NCI-H1417 (cell line): ENCODE data around the gene MTCL1.

ENCODE experiments used
- DNase-seq, 3 experiments: peaks; one replicate each; lab custom pipeline; 2025; lab: John Stamatoyannopoulos, UW

The MTCL1 gene

DNA sequence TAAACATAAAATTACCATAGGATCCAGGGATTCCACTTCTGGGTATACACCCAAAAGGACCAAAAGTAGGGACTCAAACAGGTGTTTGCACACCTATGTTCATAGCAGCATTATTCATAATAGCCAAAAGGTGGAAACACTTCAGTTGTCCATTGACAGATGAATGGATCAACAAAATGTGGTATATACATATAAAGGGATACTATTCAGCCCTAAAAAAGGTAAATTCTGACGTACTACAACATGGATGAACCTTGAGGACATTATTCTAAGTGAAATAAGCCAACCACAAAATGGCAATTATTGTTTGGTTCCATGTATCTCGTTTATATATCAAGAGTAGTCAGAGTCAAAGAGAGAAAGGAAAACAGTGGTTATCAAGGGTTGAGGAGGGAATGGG, 128.1 kb downstream of the MTCL1 start:
- no peak for DNase-seq

DNA sequence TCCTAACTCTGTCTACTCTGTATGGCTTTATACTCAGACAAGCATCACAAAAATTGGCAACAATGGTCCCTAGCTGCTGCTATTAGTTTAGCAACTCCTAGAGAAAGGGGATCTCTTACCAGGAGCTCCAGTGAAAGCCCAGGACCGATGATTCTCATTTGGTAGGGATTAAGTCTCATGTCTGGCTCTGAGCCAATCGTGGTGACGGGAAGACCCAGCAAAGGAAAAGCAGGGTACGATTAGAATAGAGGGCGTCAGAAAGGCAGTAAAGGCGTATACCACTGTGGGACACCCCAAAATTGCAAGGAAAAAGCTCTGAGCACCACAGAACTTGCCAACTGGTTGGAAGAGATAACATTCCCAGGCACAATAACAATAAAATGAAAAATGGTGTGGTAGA, 129.5 kb downstream of the MTCL1 start:
- DNase-seq = no peak

DNA sequence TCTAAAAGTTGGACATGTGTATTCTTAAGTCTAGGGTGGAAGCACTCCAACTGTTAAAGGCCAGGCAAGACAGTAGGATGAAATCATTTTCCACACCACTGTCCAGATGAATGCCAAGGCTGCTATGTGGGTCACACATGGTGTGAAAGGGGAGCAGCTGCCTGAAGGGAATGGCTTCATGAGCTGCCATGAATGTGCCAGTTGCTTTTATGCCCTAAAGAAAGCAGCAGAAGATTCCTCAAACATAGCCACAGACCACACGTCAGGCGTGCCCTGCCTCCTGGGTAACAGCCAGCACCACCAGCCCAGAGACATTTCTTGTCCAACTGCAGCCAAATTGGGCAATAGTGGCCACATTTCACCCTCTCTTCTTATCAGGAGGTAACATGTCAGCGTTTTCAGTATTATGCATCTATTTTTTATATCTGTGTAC, 130.2 kb downstream of the MTCL1 start:
- DNase-seq = no peak

DNA sequence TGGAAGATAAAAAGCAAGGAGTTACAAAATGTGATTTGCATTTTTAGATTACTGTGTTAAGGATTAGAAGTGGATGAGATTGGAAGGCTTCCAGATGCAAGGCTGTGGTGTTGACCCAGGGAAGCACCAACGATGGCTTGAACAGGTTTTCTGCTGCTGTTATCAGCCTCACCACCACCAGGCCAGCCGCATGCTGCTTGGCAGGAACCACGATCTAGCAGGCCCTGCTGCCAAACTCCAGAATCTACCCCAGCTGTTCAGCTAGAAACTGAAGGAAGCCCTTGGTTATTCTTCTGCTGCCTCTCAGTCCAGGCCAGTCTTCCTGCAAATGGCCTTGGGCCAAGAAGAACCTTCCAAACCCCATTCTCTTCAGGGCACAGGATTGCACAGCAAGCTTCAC, 133.9 kb downstream of the MTCL1 start:
- no peak for DNase-seq

DNA sequence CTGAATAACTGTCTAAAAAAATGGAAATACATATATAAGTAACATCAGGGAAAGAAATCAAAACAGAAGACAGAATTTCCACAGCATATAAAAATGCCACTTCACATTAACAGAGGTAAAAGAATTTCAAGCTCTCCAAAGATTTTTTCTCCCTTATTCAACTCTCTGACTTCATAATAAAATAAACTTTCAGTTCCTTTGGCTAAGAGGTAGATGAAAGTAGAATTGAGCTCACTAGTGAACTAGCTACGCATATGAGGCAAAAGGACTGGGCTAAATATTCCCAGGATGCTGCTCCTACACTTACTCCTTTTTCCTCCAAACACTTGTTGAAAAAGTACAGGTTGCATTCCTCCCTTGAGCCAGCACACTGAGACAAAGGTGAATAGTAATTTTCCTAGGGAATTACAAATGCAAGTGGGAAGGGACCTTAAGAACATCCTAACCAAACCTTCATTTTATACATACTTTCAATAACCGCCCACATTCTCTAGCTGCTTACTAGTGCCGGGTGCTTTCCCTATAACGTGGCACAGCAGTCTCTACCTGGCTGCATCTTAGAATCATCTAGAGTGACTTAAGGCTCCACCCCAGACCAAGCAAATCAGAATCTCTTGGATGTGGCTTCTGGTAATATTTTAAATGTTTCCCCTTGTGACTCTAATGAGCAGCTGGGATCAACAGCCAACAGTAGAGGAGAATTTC, 136.6 kb downstream of the MTCL1 start:
- DNase-seq = no peak

DNA sequence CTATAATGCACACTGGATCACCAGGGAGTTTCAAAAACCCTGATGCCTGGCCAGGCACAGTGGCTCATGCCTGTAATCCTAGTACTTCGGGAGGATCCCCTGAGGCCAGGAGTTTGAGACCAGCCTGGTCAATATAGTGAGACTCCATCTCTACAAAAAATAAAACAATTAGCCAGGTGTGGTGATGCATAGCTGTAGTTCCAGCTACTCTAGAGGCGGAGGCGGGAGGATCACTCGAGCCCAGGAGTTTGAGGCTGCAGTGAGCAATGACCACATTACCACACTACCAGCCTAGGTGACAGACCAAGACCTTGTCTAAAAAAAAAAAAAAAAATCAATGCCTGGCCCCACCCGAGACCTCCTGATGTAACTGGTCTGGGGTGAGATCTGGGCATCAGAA, 137.2 kb downstream of the MTCL1 start:
- DNase-seq = no peak

DNA sequence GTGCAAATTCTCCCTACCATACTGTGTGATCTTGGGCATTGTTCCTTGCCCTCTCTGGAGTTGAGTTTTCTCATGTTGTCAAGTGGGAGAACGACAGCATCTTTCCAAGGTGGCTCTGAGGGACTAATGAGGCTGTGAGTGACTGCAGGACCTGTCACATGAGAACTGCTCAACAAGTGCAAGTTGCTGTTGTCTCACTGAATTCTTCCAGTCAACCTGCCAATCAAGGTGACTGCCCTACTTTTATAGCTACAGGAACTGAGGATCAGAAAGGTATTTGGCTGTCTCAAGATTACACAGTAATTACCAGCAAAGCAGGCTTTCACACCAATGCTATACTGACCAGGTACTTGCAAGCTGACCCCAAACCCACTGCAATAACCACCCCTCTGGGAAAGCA, 137.6 kb downstream of the MTCL1 start:
- DNase-seq = no peak

DNA sequence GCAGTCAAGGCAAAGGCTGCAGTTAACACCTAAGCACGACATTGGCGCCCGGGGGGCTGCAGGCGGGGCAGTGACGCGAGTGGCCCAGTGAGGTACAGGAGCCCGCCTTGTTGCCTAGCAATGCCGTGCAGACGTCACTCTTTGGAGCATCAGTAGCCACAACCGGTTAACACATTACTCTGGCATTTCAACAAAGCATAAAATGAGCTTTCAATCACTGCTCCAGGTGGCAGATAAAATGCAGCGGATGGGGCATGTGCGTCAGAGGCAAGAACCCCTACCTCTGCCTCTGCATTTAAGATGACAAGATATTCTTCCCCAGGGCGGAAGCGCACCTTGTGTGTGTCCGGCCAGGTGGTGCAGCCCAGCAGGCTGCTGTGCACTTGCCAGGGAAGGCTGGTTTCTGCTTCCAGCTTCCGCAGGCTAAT, 139.4 kb downstream of the MTCL1 start:
- DNase-seq = peak; percentile 30 to 94 (median 93)

DNA sequence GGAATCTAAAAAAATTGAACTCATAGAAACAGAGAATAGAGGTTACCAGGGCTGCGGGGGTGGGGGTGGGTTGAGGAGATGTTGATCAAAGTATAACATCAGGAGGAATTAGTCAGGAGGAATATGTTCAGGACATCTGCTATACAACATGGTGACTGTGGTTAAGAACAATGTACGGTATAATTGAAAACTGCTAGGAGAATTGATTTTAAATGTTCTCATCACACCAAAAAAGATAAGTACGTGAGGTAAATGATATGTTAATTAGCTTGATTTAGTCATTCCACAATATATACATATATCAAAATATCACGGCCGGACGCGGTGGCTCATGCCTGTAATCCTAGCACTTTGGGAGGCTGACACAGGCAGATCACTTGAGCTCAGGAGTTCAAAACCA, 140.2 kb downstream of the MTCL1 start:
- DNase-seq = no peak

DNA sequence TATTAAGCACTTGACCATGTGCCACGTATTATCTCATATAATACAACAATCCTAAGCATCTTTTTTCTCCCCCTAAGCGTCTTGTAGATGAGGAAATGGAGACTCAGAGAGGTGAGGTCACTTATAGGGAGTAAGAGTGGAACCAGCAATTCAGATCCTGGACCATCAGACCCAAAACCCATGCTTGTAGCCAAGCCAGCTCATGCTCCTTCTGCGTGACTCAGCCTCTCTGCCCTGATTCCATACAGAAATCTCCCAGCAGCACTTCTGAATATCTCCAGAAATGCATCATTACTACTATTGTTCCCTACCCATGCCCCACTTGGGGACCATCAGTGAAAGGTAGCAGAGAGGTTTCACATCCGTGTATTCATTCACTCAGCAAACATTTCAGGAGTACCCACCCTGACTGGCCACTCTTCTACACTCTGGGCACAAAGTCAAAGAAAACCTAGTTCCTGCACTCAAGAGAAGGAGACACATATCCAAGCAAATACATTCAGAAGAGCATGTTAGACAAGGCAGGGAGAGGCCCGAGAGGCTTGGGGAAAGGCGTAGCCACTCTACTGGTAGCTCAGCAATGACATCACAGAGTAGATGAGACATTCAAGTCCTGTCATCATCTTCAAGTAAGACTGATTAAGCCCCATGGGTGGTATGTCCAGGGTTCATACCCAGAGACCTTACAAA, 141.9 kb downstream of the MTCL1 start:
- no peak for DNase-seq

DNA sequence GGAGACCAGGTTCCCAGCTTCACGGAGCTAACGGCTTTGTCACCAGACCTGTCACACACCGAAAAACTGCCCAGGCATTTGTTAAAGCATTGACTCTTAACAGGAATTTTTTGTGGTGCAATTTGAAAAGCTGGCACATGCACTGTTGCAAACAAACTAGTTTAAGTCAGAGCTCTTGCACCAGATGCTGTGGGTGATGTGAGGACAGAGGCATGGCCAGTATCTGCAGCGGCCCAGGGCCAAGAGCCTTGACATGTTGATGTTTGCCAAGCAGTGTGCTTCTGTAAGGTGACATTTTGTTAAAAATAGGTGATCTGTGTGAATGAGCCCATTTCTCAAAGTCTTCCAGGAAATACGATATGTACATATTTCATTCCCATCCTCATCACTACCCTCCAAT, 142.5 kb downstream of the MTCL1 start:
- DNase-seq = no peak

DNA sequence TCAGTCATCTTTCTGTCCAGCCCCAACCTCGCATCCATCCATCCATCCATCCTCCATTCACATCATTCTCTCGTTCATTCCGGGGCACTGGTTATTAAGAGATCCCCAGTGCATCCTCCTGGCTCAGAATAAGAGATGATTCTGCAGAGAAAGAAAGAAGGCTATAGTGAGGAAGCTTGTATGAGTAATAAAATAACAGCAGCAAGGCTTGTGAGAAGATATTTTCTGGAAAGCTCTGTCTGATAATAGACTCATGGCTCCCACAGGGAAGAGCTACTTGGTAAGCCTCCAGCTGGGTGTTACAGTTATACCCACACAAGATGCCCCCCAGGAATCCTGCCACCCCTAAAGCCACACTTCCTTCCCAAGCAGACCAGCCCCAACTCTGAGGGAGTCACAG, 143.2 kb downstream of the MTCL1 start:
- DNase-seq = no peak

DNA sequence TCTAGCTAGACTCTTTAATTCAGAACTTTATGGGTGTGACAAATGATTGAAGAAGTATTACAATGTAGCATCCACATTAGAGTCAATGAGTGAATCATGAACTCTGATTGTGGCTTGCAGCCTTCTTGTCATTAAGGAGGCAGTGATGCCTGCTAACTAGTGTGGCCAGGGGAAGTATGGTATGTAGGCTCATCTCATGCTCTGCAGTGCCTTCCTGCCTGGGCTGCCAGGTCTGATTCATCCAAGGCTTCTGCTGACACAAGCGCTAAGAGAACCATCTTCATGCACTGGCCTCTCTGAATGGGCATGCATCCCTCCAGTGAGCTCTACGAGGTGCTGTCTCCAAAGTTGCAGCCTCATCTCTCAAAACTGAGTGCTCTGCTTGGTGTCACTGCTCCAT, 144.3 kb downstream of the MTCL1 start:
- no peak for DNase-seq

DNA sequence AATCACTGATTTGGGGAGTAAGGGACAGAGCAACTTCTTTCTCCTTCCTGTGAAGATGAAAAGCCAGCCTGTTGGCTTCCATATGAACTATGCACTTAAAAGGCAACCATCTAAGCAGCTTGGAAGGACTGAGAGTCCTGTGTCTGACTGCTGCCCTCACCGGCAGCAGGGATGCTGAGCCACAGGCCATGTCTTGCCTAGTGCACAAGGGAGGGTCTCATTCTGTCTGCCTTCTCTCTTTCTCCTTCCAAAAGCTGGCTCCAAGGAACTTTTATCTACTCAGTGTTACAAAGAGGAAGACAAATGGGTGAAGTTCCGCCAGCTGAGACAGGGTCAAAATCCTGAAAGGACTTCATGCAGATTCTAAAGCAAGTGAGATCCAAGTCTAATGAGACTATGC, 146.3 kb downstream of the MTCL1 start:
- DNase-seq = no peak

DNA sequence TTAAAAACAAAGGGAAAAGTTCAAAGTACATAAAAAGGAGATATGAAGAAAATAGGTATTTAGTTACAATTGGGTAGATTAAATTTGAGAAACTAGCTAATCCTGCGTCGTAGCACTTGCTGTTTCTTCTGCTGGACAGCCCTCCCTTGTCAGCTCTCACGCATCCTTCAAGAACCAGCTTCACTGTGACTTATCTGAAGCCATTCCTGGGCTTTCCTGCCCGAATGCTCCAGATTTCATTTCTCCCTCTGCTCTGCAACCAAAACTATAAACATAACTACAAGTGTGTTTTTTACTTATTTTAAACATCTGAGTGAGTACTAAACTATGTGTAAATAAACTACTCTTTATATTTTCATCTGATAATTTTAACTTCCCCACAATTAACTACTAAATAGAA, 149.2 kb downstream of the MTCL1 start:
- DNase-seq = no peak

DNA sequence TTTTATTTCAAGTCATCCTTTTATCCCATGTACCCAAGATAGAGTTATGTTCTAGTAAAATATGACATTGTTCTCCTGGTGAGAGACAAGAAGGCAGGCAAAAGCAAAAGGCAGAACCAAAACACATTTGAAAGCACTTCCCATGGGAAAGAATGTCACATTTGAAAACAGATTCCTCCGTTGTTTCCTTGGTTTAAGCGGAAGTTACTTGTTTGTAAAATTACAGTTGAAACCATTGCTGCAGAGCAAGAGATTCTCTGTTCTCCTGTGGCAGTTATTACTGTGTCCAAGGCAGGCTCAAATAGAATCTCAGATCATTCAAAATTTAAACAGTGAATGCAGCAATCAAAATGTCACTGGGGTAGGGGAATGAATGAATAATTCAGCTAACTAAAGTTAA, 149.6 kb downstream of the MTCL1 start:
- DNase-seq = no peak

DNA sequence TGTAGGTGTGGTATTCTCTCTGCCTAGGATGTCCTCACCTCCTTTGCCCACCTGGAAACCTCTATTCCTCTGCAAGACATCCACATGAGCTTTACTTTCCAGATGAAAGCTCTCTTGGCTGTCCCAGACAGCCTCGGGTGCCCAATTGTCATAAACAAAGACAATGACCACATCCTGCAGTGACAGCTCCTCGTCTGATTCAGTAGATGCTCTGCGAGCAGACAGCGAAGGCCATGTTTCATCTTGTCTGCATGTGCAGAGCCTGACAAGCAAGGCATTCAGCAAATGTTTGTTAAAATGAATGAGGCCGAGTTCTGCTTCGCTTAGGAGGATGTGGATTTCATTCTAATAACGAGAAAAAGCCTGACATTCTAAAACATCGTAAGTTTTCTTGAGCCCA, 150.9 kb downstream of the MTCL1 start:
- no peak for DNase-seq

DNA sequence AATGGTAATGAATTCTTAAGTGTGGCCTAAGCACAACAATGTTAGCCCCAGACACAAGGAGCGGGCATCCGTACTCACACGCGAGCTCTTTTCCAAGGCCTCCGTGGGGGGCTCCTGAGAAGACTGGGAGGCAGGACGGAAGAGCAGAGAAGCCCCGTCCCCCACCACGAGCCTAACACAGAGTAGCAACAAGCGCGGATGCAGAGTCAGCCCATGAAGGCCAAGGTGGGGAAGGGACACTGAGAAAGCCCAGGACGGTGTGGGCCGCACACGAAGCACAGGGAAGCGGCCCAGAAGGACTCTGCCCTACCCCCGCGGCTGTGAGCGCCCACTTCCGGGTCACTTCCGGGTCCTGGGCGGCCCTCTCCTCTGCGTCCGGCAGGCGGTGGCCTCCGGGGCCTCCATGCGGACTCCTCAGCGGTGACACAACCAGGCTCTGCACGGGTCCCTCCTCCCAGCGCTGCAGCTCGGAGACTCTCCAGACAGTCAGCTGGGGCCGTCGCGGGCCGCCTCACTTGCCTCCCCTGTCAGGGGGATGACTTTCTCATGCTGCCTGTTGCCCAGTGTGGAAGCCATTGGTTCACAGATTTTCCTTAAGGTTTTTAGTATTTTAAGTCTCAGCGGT, 151.5 kb downstream of the MTCL1 start:
- DNase-seq = no peak

DNA sequence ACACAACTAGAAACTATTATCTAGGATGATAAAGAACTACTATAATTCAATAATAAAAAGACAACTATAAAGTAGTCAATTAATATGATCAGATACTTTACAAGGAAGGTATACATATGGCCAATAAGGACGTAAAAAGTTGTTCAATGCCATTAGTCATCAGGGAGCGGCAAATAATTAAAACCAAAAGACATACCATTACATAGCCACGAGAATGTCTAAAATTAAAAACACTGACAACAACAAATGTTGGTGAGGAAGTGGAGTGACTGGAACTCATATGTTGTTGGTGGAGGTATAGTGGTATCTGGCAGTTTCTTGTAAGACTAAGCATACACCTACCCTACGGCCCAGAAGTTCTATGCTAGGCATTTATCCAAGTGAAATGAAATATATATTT, 152.4 kb downstream of the MTCL1 start:
- DNase-seq = no peak

DNA sequence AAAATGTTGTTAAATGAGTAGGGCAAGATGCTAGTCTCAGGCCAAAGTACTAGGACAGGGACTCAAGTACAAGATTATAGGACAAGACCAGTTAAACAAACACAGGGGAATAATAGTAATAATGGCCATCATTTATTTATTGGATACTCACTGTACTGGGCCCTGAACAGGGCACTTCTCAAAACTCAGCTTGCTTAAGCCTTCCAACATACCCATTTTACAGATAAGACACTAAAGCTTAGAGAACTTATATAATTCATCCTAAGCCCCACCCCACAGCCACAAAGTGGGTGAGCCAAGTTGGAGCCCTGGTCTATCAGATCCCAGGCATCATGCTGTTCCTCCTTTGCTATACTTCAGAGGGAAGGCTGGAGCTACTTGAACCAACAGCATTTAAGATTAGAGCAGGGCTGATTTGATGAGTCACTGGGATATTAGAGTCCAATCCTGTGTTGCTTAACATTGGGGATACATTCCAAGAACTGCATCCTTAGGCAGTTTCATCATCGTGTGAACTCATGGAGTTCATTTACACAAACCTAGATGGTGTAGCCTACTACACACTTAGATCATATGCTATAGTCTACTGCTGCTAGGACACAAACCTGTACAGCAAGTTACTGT, 153.6 kb downstream of the MTCL1 start:
- no peak for DNase-seq

DNA sequence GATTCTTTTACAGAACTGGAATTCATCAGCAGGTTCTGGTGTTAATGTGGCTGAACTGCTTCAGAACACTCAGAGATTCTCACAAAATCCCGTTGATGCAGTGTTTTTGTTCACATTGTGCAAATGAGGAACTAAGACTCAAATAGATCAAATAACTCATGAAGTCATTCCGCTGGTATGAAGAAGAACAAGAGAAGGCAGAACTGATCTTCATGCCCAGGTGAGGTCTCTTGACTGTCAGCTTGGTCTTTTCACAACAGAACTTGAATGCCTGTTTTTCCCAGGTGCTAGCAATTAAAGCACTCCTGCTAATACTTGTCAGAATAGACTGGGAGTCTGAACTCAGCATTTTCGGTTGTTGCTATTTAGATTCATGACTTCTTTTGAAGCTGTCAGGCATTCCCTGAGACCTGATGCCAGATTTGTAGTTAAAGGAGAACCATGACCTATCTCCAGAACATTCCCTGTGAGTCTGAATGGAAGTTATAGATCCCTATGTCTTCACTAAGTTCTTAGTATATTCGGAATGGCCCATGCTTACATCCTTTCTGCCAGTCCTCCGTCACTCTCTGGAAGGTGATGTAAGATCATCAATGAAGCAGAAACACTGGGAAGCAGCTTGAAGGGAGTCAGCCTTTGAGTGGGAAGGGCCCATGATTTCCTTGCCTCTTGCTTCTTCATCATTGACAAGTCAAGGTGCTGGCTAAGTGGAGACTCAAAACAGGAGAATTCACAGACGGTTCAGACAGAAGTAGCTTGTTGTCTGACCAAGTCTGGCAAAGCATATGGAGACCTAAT, 155.7 kb downstream of the MTCL1 start:
- no peak for DNase-seq

DNA sequence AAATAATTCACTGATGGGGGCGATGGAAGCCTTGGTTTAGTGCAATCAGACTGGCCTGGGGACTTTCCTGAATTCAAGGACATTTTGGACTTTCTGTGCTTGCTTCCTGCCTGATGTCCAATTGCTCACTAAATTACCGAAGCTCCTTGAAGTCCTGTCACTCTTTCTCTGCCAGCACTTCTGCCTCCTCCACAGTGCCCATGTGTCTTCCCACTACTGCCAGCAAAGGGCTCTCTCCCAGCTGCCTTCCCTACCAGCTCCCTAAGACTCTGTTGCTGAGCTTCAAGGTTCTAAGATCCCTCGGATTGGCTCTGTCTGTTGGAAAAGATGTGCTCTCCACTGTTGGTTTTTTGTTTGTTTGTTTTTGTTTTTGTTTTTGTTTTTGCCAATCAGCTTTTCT, 158.1 kb downstream of the MTCL1 start:
- no peak for DNase-seq
